Fibroblast of peridontal ligament (primary cell): ENCODE data around the gene MRPL3.

Experiments
- DNase-seq: peaks from one replicate; pipeline ENCODE4 v3.0.0-alpha.2; 2010; ENCODE audit errors: extremely low read depth

The MRPL3 gene

GRCh38 chr3:131502530-131503319, at the start of gene MRPL3:
Gene MRPL3 (minus strand): TSS chr3:131502971. CDS start chr3:131502821, 150 bp downstream.
- peak; percentile 89 for DNase-seq

- no peak for DNase-seq
Measured at GRCh38 chr3:131551761-131552160, 49.0 kb upstream of the MRPL3 start.

GRCh38 chr3:131550562-131551465, 48.0 kb upstream of the MRPL3 start:
- DNase-seq, result no peak

- DNase-seq, result no peak
Measured at GRCh38 chr3:131549340-131549739, 46.6 kb upstream of the MRPL3 start.

- DNase-seq, result no peak
Measured at GRCh38 chr3:131547585-131547984, 44.8 kb upstream of the MRPL3 start.

- DNase-seq, result no peak
Measured at GRCh38 chr3:131546441-131546840, 43.7 kb upstream of the MRPL3 start.

- no peak for DNase-seq
Measured at GRCh38 chr3:131544557-131544956, 41.8 kb upstream of the MRPL3 start.

GRCh38 chr3:131543714-131544113, 40.9 kb upstream of the MRPL3 start:
- DNase-seq, result peak; percentile 83

GRCh38 chr3:131541288-131541687, 38.5 kb upstream of the MRPL3 start:
- DNase-seq, result no peak

- no peak for DNase-seq
Measured at GRCh38 chr3:131540821-131541220, 38.0 kb upstream of the MRPL3 start.

- DNase-seq, result no peak
Measured at GRCh38 chr3:131540143-131540542, 37.4 kb upstream of the MRPL3 start.

GRCh38 chr3:131538968-131539367, 36.2 kb upstream of the MRPL3 start:
- DNase-seq, result no peak

- DNase-seq, result no peak
Measured at GRCh38 chr3:131537531-131537930, 34.8 kb upstream of the MRPL3 start.

GRCh38 chr3:131535596-131535995, 32.8 kb upstream of the MRPL3 start:
- peak; percentile 51 for DNase-seq

- DNase-seq, result peak; percentile 74
Measured at GRCh38 chr3:131535131-131535530, 32.4 kb upstream of the MRPL3 start.

GRCh38 chr3:131532645-131533044, 29.9 kb upstream of the MRPL3 start:
- DNase-seq, result no peak

GRCh38 chr3:131530843-131531242, 28.1 kb upstream of the MRPL3 start:
- no peak for DNase-seq

GRCh38 chr3:131530388-131530787, 27.6 kb upstream of the MRPL3 start:
- DNase-seq, result no peak

GRCh38 chr3:131526801-131527347, 24.1 kb upstream of the MRPL3 start:
- DNase-seq, result peak; percentile 31

GRCh38 chr3:131518680-131519079, 15.9 kb upstream of the MRPL3 start:
- DNase-seq, result no peak

- DNase-seq, result no peak
Measured at GRCh38 chr3:131505421-131505820, 2.6 kb upstream of the MRPL3 start.

- peak; percentile 54 for DNase-seq
Measured at GRCh38 chr3:131503320-131503635, 507 bp upstream of the MRPL3 start.

- DNase-seq, result no peak
Measured at GRCh38 chr3:131501949-131502348, 822 bp downstream of the MRPL3 start.
